NT2/D1 (cell line): ENCODE measurements around the gene ANLN.

Source experiments
- SUZ12 ChIP-seq: IDR thresholded peaks from 2 replicates; pipeline ENCODE4 v1.6.1; 2011; ENCODE audit not compliant: insufficient read length, insufficient read depth; ENCODE audit errors: extremely low read depth
- ZNF274 ChIP-seq: IDR thresholded peaks from 2 replicates; pipeline ENCODE4 v1.6.1; 2011; ENCODE audit warnings: mild to moderate bottlenecking, low read depth, low read length

DNA sequence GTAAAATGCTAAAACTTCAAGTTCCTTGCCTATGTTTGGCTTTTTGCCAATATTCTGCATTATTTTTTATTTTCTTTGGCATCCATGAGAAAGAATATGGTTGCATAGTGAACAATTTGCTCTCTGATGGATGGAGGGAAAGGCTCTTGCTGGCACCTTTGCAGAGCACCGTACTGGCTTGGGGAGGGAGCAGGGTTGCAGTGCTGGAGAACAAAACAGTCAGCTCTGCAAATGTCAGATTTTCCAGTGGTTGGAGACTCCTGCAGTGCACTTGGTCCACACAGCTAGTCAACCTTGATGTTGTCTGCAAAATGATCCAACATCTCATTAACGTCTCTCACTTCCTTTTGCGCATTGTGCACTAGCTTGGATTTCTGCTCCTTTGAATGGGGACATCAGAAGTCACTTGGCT, 100.8 kb downstream of the ANLN start:
- TF ChIP-seq ZNF274, result no peak
- TF ChIP-seq SUZ12, result no peak
